Hepatocyte (in vitro differentiated cells): ENCODE measurements around the gene CGB7.

ENCODE experiments used
- EZH2 ChIP-seq: fragments of 200-600 bp; sonication (generic); IDR thresholded peaks from 2 replicates; pipeline ENCODE4 v1.6.1; 2016; ENCODE audit warnings: antibody characterized with exemption, mild to moderate bottlenecking, borderline replicate concordance
- EZH2phosphoT487 ChIP-seq: fragments of 200-600 bp; sonication (generic); IDR thresholded peaks from one replicate; pipeline ENCODE4 v1.6.1; 2018; ENCODE audit warnings: antibody characterized with exemption, mild to moderate bottlenecking, low read depth, moderate library complexity; ENCODE audit not compliant: unreplicated experiment, severe bottlenecking
- TF ChIP-seq, protein P1 (sequence below): fragments of 200-600 bp; sonication (generic); IDR thresholded peaks from 2 replicates; pipeline ENCODE4 v1.5.1; 2016; ENCODE audit warnings: antibody characterized with exemption, mild to moderate bottlenecking; ENCODE audit not compliant: poor library complexity

DNA sequence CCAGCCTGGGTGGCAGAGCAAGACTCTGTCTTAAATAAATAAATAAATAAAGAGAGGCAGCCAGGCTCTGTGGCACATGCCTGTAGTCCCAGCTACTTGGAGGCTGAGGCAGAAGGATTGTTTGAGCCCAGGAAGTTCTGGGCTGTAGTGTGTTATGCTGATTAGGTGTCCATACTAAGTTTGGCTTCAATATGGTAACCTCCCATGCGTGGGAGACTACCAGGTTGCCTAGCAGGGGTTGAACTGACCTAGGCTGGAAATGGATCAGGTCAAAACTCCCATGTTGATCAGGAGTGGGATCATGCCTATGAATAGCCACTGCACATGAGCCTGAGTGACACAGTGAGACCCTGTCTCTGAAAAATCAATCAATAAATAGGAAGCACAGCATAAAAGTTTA is 23.7 kb upstream of the CGB7 start:
- TF ChIP-seq, protein P1, sequence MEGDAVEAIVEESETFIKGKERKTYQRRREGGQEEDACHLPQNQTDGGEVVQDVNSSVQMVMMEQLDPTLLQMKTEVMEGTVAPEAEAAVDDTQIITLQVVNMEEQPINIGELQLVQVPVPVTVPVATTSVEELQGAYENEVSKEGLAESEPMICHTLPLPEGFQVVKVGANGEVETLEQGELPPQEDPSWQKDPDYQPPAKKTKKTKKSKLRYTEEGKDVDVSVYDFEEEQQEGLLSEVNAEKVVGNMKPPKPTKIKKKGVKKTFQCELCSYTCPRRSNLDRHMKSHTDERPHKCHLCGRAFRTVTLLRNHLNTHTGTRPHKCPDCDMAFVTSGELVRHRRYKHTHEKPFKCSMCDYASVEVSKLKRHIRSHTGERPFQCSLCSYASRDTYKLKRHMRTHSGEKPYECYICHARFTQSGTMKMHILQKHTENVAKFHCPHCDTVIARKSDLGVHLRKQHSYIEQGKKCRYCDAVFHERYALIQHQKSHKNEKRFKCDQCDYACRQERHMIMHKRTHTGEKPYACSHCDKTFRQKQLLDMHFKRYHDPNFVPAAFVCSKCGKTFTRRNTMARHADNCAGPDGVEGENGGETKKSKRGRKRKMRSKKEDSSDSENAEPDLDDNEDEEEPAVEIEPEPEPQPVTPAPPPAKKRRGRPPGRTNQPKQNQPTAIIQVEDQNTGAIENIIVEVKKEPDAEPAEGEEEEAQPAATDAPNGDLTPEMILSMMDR, result no peak
- no peak for TF ChIP-seq EZH2
- no peak for TF ChIP-seq EZH2phosphoT487
